Fibroblast of the aortic adventitia (primary cell): Measurements from ENCODE around the gene DAPL1. TPM values are rescaled to one million over a fixed set of nuclear protein-coding genes. Genes with fewer than 3 reads are reported as not detected.

Source experiments
- DNase-seq: peaks from one replicate; pipeline ENCODE4 v3.0.0-alpha.2; 2010; ENCODE audit warnings: low read depth
- H3K4me3 ChIP-seq: 2 replicates; pipeline ENCODE4 v1.5.1; 2011; ENCODE audit warnings: low read depth, mild to moderate bottlenecking, control low read depth, low read length, moderate library complexity
- CTCF ChIP-seq: IDR thresholded peaks from 2 replicates; pipeline ENCODE4 v1.5.1; 2011; ENCODE audit warnings: mild to moderate bottlenecking, low read length, control low read depth, inconsistent platforms; ENCODE audit not compliant: insufficient read depth
- total RNA-seq: library from RNA; depleted of rRNA; stranded (reverse); fragments of >200 nt; gene quantifications from 2 replicates; pipeline ENCODE4 v1.2.3, GENCODE V29; 2012; ENCODE audit warnings: low replicate concordance

Gene DAPL1
- total RNA-seq, 1 donor: not detected

GRCh38 chr2:158805255-158805654 is 10.1 kb downstream of the DAPL1 start:
- no peak for DNase-seq
- H3K4me3 ChIP-seq: no peak overlapping the region
- no peak for TF ChIP-seq CTCF

GRCh38 chr2:158805936-158806335 is 10.8 kb downstream of the DAPL1 start:
- no peak overlapping the region for H3K4me3 ChIP-seq
- no peak for DNase-seq
- no peak for TF ChIP-seq CTCF

- no peak overlapping the region for H3K4me3 ChIP-seq
- peak; percentile 17 for DNase-seq
- no peak for TF ChIP-seq CTCF
These were observed 11.8 kb downstream of the DAPL1 start for GRCh38 chr2:158806941-158807340.

GRCh38 chr2:158808426-158808825 is 13.3 kb downstream of the DAPL1 start:
- no peak for DNase-seq
- H3K4me3 ChIP-seq: no peak overlapping the region

DNA sequence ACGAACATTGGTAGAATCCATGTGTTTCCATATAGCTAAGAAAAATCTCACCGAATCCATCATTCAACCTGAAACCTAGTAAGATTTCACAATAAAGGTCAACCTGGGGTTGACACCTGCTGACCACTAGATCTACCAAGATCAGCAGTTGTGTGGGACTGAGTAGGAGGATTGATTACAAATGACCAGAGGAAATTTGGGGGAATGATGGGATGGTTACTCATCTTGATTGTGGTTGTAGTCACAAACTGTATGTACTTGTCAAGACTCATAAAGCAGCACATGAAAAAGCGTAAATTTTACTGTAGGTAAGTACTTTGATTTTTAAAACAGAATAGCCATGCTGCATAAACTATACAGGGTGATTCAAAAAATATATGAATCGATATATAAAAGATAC is 14.7 kb downstream of the DAPL1 start:
- no peak overlapping the region for H3K4me3 ChIP-seq
- TF ChIP-seq CTCF: no peak
- DNase-seq: no peak

More at GRCh38 chr2:158808426-158808825, 13.3 kb downstream of the DAPL1 start:
- no peak for TF ChIP-seq CTCF

- H3K4me3 ChIP-seq: no peak overlapping the region
- peak; percentile 10 for DNase-seq
- no peak for TF ChIP-seq CTCF
These were observed 15.8 kb downstream of the DAPL1 start for GRCh38 chr2:158810731-158811460.

GRCh38 chr2:158815166-158815565 is 20.0 kb downstream of the DAPL1 start:
- no peak for DNase-seq
- no peak for TF ChIP-seq CTCF

More at GRCh38 chr2:158815166-158815565, 20.0 kb downstream of the DAPL1 start:
- H3K4me3 ChIP-seq: no peak overlapping the region
